ENCODE results near the gene LIPC. TPM values are rescaled to one million over a fixed set of nuclear protein-coding genes. Genes with fewer than 3 reads are reported as not detected.

The LIPC gene
- total and polyA plus RNA-seq, 10 donors = 0.47 to 2.5 (median 1.0) TPM

DNA sequence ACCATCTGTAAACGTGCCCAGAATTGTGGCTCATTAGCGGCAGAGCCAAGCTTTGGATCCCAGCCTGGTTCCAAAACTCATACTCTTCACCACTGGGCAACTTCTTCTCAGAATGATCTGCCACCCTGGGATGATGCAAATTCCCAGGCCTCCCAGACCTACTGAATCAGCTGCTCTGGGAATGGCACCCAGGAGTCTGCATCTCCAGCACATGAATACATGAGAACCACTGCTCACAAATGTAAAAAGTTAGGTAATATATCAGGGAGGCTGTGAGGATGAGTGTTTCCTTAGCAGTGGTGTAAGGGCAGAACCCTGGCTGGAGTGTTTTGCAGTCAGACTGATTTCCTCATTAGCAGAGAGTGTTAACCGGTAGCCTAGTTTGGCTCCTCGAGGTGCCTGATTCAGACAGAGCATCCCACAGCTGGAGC, 94.2 kb downstream of the LIPC start:
- Histone ChIP-seq H3K4me1 (peaks cover 9 to 75% (median 38%) of the 10 kb centered on the region in 6 donors), H3K27ac (peak overlapping the region in 7 of 8 donors; percentile 35 to 88 (median 68)), H3K9me3 (no peaks in the 10 kb centered on the region), H3K36me3 (no peaks in the 10 kb centered on the region), H3K4me3 (no peak overlapping the region), H3K27me3 (replicated peaks in 1 of 7) (no peaks in the 10 kb centered on the region)
- intact Hi-C loops (cut with DNase I; ENCODE audit: low total_unique reads) = no loop called here
- 55 to 90% (median 71%) methylated on average over 4 of the region's 4 CpGs for WGBS, 5 donors
- TF ChIP-seq POLR2A (IDR thresholded peaks at IDR 0.05) = no peak
- TF ChIP-seq POLR2AphosphoS5 (IDR thresholded peaks at IDR 0.05) = no peak
- TF ChIP-seq, protein P1, sequence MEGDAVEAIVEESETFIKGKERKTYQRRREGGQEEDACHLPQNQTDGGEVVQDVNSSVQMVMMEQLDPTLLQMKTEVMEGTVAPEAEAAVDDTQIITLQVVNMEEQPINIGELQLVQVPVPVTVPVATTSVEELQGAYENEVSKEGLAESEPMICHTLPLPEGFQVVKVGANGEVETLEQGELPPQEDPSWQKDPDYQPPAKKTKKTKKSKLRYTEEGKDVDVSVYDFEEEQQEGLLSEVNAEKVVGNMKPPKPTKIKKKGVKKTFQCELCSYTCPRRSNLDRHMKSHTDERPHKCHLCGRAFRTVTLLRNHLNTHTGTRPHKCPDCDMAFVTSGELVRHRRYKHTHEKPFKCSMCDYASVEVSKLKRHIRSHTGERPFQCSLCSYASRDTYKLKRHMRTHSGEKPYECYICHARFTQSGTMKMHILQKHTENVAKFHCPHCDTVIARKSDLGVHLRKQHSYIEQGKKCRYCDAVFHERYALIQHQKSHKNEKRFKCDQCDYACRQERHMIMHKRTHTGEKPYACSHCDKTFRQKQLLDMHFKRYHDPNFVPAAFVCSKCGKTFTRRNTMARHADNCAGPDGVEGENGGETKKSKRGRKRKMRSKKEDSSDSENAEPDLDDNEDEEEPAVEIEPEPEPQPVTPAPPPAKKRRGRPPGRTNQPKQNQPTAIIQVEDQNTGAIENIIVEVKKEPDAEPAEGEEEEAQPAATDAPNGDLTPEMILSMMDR (IDR thresholded peaks at IDR 0.05 in 8 of 11, conservative IDR thresholded peaks at IDR 0.05 in 3 of 11) = no peak
- no peak for DNase-seq

DNA sequence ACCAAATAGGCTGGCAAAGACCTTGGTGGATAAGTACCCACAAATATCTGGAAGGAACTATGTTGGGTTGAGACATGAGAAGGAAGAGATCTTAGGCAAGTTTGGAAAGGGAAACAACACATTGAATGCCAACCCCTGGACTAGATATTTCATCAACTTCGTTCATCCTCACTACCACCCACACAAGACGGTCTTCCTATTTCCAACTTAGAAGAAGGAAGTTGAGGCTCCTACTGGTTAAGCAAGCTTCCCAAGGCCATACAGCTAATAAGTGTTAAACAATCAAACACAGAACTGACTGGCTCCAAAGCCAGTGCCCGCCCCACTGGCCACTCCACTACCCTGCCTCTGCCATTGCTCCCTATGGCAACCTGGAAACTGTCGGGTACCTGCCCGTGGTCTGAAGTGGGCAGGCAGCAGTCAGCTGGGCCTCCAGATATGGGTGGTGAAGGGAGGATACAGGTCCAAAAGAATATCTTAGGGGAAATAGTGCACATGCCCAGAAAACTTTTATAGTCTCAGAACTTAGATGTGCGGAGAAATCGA, 94.9 kb downstream of the LIPC start:
- H3K27me3 ChIP-seq (replicated peaks in 1 of 7) = no peaks in the 10 kb centered on the region
- TF ChIP-seq POLR2AphosphoS5 (IDR thresholded peaks at IDR 0.05) (no peak), POLR2A (IDR thresholded peaks at IDR 0.05) (no peak)
- H3K4me3 ChIP-seq = no peak overlapping the region
- no peaks in the 10 kb centered on the region for H3K36me3 ChIP-seq
- H3K27ac ChIP-seq = peak overlapping the region in 6 of 8 donors; percentile 35 to 88 (median 71)
- intact Hi-C loops (cut with DNase I; ENCODE audit: low total_unique reads) = no loop called here
- H3K9me3 ChIP-seq = no peaks in the 10 kb centered on the region
- peaks cover 6 to 68% (median 31%) of the 10 kb centered on the region in 6 donors for H3K4me1 ChIP-seq
- no peak for DNase-seq
- 57 to 77% (median 66%) methylated on average over 7 of the region's 7 CpGs for WGBS, 5 donors

GRCh38 chr15:58527573-58528187, 95.9 kb downstream of the LIPC start:
- H3K9me3 ChIP-seq = no peaks in the 10 kb centered on the region
- H3K27ac ChIP-seq = peak overlapping the region in 1 of 8 donors; percentile 88
- TF ChIP-seq, protein P1 (IDR thresholded peaks at IDR 0.05 in 8 of 11, conservative IDR thresholded peaks at IDR 0.05 in 3 of 11) = no peak
- TF ChIP-seq POLR2A (IDR thresholded peaks at IDR 0.05) (no peak), POLR2AphosphoS5 (IDR thresholded peaks at IDR 0.05) (no peak)
- 85 to 90% (median 87%) methylated on average over 9 of the region's 9 CpGs for WGBS, 5 donors
- H3K27me3 ChIP-seq (replicated peaks in 1 of 7) = no peaks in the 10 kb centered on the region
- H3K36me3 ChIP-seq = no peaks in the 10 kb centered on the region
- intact Hi-C loops (cut with DNase I; ENCODE audit: low total_unique reads) = no loop called here
- no peak overlapping the region for H3K4me3 ChIP-seq
- DNase-seq = no peak
- peaks cover 6 to 58% (median 23%) of the 10 kb centered on the region in 6 donors for H3K4me1 ChIP-seq

DNA sequence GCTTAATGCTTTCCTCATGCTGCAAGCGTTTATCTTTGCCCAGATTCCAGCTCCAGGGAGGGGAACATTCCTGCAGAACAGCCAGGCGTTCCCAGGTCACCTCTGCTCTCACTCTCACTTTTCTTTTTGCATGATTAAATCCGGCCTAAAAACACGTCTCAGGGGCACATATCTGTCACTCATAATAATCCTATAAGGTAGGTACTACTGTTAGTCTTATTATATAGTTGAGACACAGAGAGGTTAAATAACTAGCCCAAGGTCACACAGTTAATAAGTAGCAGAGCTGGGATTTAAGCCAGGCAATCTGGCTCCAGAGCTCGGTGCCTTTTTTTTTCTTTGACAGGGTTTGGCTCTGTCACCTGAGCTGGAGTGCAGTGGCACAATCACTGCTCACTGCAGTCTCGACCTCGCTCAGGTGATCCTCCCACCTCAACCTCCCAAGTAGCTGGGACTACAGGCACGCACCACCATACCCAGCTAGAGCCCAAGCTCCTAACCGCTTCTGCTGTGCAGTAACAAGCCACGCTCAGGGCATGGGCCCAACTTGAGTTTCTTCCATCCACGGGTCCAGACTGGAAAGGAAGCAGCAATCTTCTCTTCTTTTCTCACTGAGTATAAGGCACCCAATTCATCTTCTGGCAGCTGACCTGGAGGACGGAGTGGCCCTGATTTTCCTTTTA, 96.5 kb downstream of the LIPC start:
- DNase-seq = no peak
- Histone ChIP-seq H3K27ac (peak overlapping the region in 1 of 8 donors; percentile 9), H3K4me1 (peaks cover 6 to 52% (median 20%) of the 10 kb centered on the region in 6 donors), H3K9me3 (no peaks in the 10 kb centered on the region), H3K27me3 (replicated peaks in 1 of 7) (no peaks in the 10 kb centered on the region), H3K4me3 (no peak overlapping the region), H3K36me3 (no peaks in the 10 kb centered on the region)
- TF ChIP-seq POLR2AphosphoS5 (IDR thresholded peaks at IDR 0.05) = no peak
- intact Hi-C loops (cut with DNase I; ENCODE audit: low total_unique reads) = no loop called here
- WGBS, 5 donors = 66 to 84% (median 81%) methylated on average over 12 of the region's 12 CpGs

DNA sequence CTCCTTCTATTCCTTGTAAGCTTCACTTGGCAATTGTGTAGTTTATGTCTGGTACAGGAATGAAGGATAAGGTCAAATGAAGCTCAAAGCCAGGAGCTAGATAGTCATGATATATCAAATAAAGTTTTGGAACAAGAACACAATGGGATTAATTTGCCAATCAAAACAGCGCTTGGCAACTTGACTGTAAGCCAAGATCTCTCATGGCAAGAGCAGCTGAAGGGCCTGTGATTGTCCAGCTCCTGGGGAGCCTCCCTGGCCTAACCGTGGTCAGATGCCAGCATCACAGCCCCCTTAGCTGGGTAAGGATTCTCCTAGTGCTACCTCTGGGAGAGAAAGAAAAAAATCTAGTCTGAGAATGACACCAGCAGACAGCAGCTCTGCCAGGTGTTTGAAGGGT, 97.2 kb downstream of the LIPC start:
- no peak for DNase-seq
- Histone ChIP-seq H3K9me3 (no peaks in the 10 kb centered on the region), H3K4me1 (peaks cover 2 to 44% (median 15%) of the 10 kb centered on the region in 6 donors), H3K27me3 (replicated peaks in 1 of 7) (no peaks in the 10 kb centered on the region), H3K36me3 (no peaks in the 10 kb centered on the region), H3K27ac (no peak overlapping the region), H3K4me3 (no peak overlapping the region)
- 90 to 94% (median 93%) methylated on average over 2 of the region's 2 CpGs for WGBS, 5 donors
- TF ChIP-seq, protein P1 (IDR thresholded peaks at IDR 0.05 in 8 of 11, conservative IDR thresholded peaks at IDR 0.05 in 3 of 11) = no peak
- intact Hi-C loops (cut with DNase I; ENCODE audit: low total_unique reads) = no loop called here

All from spleen (tissue), 11 donors.